ENCODE data around the gene GNPTG.

Gene GNPTG

DNA sequence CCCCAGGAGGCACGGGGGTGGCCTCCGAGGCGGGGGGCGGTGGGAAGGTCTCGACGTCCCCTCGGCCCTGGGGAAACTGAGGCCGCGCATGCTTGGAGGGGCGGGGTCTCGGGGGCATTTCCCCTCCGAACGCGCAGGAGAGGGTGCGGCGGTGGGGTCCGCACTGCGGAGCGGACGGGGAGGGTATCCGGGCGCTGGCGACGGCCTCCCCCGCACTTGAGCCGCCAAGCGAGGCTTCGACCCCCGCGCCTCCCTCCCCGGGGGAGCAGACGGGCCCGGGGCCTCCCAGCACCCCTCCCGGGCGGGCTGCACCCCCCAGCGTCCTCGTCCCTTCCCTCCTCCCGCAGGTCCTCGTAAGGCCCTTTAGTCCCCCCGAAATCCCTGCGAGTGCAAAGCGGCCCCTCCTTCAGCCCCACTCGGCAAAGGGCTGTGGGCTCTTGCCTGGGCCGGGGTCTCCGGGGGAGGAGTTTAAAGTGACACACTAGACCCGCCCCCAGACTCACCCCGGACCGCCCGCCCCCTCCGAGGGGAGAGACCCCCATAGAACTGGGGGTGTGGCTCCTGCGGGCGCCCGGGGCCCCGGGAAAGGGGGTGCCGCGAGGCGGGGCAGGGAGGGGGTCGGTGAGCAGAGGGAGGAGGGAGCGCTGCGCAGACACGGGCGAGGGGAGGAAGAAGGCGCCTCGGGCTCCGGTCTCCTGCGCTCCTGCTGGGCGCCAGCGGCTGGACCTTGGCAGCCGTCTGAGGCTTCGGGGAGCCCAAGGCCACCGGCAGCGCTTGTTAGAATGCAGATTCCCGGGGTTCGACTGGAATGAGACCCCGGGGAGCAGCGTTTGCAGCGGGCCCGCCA lies 17.7 kb upstream of the GNPTG start:
- no peak for DNase-seq (ENCODE audit: low spot score)

DNA sequence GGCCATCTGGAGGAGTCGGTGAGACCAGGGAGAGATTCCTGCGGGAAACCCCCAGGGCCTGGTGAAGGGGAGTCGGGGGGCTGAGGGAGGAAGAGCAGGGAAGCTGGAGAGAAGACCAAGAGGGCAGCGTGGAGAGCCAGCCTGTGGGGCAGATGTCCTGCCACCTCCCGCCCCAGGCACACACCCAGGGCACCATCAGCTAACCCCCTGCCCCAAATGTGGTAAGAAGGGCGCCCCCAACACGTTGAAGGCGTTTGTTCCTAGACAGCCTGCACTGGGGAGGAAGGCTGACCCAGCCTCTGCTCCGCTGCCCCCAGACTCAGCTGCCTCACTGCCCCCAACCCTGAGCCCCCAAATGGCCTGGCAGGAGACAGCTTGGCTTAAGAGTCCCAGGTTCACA lies 17.0 kb upstream of the GNPTG start:
- no peak for DNase-seq (ENCODE audit: low spot score)

- no peak for DNase-seq (ENCODE audit: low spot score)
These were observed 16.3 kb upstream of the GNPTG start for GRCh38 chr16:1335211-1335971.

- DNase-seq (ENCODE audit: low spot score) = no peak
These were observed 15.7 kb upstream of the GNPTG start for GRCh38 chr16:1335996-1336395.

DNA sequence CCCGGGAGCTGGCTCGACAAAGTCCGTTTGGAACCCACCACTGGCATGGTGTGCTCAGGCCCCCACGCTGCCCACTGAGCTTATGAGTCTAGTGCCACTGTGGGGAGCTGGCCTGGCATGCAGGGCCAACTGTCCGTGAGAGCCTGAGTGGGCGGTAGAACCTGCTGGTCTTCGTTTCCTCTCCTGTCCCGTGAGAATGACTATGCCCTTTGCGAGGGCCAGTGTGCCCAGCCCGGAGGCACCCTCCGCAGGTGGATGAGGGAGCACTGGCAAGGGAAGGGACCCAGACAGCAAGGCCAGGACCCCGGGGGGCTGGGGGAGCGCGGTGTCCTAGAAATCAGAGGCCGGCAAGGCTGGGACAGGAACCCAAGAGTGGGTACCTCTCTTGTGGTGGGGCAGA lies 15.1 kb upstream of the GNPTG start:
- DNase-seq (ENCODE audit: low spot score) = no peak

DNA sequence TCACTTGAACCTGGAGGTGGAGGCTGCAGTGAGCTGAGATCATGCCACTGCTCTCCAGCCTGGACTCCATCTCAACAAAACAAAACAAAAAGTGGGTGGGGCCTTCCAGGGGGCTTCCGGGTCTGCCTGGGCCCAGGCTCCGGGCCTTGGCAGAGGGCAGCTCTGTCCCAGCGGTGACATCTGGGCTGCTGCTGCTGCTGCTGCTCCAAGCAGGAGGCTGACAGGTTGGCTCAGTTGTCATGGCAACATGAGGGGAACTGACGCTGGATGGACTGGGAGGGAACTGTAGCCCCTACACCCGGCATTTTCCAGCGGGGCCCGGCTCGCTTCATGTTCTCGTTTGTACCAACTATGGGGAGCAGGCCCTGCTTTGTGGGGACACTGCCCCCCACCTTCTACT lies 14.2 kb upstream of the GNPTG start:
- no peak for DNase-seq (ENCODE audit: low spot score)

GRCh38 chr16:1338119-1338730 lies 13.5 kb upstream of the GNPTG start:
- DNase-seq (ENCODE audit: low spot score) = no peak

DNA sequence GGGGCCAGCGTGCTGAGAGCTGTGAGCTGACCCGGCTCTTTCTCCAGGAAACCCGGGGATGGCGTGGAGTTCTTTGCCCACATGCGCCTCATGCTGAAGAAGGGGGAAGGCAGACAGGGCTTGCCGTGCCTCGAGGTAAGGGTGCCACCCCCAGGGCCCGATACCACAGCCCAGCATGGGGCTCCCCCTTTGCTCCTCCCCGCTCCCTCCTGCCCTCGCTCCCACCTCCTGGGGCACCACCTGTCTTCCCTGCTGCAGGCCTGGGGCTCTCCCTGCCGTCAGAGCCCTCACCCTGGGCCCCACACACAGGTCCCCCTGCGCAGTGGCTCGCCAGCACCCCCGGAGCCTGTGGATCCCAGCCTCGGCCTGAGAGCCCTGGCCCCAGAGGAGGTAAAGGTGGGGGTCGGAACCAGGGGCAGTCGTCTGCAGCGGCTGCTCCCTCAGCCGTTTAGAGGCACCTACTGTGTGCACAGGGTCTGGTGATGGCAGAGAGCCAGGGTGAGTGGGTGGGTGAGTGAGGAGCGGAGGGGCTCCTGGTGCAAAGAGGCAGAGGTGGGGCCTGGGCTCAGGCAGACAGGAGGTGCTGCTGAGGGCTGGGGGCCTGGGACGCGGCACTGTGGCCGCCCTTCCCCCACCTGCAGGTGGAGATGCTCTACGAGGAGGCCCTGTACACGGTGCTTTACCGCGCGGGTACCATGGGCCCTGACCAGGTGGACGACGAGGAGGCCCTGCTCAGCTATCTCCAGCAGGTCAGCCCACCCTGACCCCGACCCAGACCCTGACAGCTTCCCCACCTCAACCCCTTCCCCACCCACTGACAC lies 12.7 kb upstream of the GNPTG start:
- DNase-seq (ENCODE audit: low spot score) = no peak

DNA sequence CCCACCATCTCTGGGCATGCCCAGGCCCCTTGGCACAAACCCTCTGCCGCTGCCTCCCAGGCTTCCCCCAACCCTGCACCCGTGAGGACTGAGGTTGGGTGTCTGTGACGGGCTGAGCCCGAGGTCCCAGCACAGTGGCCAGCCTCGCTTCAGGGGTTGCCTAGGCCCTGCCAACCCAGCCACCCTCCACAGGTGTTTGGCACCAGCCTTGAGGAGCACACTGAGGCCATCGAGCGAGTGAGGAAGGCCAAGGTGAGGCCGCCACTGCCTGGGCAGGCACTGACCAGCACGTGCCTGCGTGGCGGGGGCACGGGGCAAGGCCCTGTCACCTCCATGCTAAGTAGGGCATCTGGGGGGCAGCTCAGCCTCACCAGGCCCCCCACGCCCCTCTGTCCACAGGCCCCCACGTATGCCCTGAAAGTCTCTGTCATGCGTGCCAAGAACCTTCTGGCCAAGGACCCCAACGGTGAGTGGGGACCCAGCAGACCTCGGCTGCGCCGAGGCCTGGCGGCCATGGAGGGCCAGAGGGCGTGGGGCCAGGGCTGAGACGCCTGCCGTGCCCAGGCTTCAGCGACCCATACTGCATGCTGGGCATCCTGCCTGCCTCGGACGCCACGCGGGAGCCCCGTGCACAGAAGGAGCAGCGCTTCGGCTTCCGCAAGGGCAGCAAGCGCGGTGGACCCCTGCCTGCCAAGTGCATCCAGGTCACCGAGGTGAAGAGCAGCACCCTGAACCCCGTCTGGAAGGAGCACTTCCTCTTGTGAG lies 10.8 kb upstream of the GNPTG start:
- no peak for DNase-seq (ENCODE audit: low spot score)

- DNase-seq (ENCODE audit: low spot score) = no peak
These were observed 10.0 kb upstream of the GNPTG start for GRCh38 chr16:1341495-1342420.

DNA sequence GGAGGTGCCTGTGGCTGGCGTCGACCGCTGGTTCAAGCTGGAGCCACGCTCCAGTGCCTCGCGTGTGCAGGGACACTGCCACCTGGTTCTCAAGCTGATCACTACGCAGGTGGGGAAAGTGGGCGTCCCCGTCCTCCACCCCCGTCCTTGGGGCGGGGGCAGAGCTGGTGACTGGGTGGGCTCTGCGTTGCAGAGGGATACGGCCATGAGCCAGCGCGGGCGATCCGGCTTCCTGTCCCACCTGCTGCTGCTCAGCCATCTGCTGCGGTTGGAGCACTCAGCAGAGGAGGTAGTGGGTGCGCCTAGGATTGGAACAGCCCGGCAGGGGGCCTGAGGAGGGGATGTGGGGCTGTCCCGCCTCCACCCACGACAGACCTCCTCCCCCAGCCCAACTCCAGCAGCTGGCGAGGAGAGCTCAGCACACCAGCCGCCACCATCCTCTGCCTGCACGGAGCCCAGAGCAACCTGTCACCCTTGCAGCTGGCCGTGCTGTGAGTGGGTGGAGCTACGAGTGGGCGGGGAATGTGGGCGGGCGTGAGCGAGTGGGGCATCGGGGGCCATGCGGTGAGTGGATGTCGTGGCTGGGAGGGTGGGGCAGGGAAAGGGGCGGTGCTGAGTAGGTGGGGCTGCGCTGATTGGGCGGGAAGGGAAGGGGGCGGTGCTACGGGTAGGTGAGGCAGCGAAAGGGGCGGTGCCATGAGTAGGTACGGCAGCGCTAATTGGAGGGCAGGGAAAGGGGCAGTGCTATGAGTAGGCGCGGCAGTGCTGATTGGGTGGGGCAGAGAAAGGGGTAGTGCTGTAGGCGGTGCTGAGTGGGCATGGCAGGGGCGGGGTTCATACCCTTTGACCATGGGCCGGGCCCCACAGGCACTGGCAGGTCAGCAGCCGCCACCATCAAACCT lies 9.0 kb upstream of the GNPTG start:
- peak; percentile 92 for DNase-seq (ENCODE audit: low spot score)

DNA sequence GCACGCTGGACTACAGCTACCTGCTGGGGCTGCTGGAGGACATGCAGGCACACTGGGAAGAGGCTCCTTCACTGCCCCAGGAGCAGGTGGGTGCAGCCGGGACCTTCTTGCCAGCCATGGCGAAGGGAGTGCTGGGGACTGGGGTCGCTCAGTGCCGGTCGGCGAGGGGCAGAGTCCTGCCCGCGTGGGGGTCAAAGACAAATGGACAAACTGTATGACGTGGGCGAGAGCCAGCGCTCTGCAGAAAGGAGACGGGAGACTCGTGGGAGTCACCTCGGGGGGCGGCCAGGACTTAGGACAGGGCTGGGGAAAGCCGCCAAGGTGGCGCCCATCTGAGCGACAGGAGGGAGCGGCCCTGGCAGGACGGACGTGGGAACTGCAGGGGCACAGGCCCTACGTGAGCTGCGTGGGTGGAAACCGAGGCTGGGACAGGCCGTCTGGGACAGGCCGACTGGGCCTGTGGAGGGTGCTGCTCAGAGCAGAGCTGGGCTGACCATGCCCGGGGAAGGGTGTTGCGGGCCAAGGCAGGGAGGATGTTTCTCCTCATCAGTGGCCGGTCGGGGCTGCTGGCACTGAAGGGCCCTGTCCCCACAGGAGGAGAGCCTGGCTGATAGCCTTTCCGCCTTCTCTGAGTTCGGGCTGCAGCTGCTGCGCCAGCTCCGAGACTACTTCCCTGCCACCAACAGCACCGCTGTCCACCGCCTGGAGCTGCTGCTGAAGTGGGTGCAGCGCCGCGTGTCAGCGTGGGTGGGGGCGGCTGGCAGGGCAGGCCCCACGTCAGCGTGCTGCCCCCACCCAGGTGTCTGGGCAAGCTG lies 8.1 kb upstream of the GNPTG start:
- no peak for DNase-seq (ENCODE audit: low spot score)

GRCh38 chr16:1344499-1344898 lies 7.2 kb upstream of the GNPTG start:
- DNase-seq (ENCODE audit: low spot score) = no peak

DNA sequence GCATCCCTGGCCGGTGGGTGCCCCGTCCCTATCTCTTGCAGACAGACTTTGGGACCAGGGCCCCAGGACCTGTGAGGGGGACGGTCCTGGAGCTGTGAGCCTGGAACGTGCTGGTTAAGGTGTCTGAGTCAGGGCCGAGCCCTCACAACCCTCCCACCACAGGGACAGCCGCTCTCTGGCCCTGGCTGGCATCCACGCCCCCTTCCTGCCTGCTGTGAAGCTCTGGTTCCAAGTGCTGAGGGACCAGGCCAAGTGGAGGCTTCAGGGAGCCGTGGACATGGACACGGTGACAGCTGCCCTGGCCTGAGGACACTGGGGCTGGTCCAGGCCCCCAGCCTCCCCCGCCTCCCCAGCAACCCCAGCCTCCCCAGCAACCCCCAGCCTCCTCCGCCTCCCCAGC lies 6.6 kb upstream of the GNPTG start:
- no peak for DNase-seq (ENCODE audit: low spot score)

DNA sequence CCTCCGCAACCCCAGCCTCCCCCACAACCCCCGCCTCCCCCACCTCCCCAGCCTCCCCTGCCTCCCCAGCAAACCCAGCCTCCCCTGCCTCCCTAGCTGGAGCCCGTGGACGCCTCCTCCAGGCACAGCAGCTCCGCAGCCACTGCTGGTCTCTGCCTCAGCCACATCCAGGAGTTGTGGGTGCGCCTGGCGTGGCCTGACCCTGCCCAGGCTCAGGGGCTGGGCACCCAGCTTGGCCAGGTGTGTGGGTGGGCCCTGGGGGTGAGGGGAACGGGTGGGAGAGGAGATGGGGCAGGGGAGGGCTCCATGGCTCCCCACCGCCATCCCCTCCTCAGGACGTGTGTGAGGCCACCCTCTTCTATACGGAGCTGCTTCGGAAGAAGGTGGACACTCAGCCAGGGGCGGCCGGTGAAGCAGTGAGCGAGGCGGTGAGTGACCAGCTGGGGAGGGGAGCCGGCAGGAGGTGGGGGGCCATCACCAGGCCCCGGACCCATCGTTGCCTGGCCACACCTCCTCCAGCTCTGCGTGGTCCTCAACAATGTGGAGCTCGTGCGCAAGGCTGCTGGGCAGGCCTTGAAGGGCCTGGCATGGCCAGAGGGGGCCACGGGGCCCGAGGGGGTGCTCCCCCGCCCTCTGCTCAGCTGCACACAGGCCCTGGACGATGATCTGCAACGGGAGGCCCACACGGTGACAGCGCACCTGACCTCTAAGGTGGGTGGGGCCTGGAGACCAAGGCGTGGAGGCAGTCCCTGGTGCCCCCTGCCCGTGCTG lies 5.9 kb upstream of the GNPTG start:
- no peak for DNase-seq (ENCODE audit: low spot score)

- no peak for DNase-seq (ENCODE audit: low spot score)
These were observed 5.1 kb upstream of the GNPTG start for GRCh38 chr16:1346422-1347285.

All from AG20443 (cell line).